GM12892 (cell line): ENCODE results near the gene MTHFD1L.
"Not testable (repeated sequence)": the region's sequence is repeated elsewhere in the genome, so short reads cannot be mapped to it uniquely, and the experiment has no call there.

ENCODE experiments used
- DNase-seq: peaks from one replicate; pipeline ENCODE4 v3.0.0; 2011; ENCODE audit not compliant: insufficient read length
- FAIRE-seq: peaks from 2 replicates; lab custom pipeline; 2011; peaks lifted over from hg19 to GRCh38; lab: Jason Lieb, UNC
- POLR2A ChIP-seq: IDR thresholded peaks from 2 replicates; pipeline ENCODE4 v1.6.1; 2011; ENCODE audit warnings: low read depth, low read length, control low read depth
- POLR2AphosphoS5 ChIP-seq: IDR thresholded peaks from 2 replicates; pipeline ENCODE4 v1.6.1; 2011; ENCODE audit warnings: low read depth, low read length, control low read depth
- TAF1 ChIP-seq: IDR thresholded peaks from 2 replicates; pipeline ENCODE4 v1.6.1; 2011; ENCODE audit warnings: low read depth, mild to moderate bottlenecking, control low read depth, low read length, borderline replicate concordance

The MTHFD1L gene

DNA sequence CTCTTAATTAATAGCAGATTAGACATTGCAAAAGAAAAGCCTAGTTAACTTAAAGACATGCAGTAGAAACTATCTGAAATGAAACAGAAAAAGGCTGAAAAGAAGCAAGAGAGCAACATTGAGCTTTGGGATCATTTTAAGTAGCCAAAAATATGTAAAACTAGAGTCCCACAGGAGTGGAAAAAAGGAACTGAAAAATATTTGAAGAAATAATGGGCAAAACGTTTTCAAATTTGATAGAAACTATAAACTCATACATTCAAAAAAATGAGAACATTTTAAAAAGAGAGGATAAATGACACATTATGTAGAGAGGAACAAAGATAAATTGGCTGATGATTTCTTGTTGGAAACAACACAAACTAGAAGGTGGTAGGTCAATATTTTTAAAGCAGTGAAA, 208.2 kb downstream of the MTHFD1L start:
- FAIRE-seq: no peak
- TF ChIP-seq POLR2AphosphoS5 (no peak), POLR2A (no peak), TAF1 (no peak)
- DNase-seq: no peak

DNA sequence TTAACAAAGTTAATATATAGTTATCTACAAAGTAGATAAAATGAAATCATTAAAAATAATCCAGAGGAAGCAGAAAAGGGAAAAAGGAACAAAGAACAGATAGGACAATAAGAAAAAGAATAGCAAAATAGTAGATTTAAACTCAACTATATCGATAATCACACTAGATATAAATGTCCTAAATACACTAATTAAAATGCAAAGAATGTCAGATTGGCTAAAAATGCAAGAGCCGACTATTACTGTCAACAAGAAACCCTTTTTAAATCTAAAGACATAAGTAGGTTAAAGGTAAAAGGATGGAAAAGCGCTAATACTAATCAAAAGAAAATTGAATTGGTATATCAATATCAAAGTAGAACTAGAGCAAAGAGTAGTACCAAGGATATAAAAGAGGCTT, 209.5 kb downstream of the MTHFD1L start:
- no peak for TF ChIP-seq POLR2A
- no peak for TF ChIP-seq POLR2AphosphoS5
- TF ChIP-seq TAF1: no peak
- no peak for DNase-seq
- no peak for FAIRE-seq

DNA sequence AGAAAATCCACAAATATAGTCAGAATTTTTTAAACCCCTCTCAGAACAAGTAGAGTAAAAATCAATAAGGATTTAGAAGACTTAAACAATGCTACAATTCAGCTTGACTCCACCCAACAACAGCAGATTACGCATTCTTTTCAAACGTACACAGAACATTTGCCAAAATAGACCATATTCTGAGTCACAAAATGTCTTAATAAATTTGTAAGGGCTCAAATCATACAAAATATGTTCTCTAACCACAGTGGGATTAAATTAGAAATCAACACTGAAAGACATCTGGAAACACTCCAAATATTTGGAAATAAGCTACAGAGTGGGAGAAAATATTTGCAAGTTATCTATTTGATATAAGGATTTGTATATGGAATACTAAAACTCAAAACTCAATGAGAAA, 210.0 kb downstream of the MTHFD1L start:
- DNase-seq (no peak), FAIRE-seq (no peak)

DNA sequence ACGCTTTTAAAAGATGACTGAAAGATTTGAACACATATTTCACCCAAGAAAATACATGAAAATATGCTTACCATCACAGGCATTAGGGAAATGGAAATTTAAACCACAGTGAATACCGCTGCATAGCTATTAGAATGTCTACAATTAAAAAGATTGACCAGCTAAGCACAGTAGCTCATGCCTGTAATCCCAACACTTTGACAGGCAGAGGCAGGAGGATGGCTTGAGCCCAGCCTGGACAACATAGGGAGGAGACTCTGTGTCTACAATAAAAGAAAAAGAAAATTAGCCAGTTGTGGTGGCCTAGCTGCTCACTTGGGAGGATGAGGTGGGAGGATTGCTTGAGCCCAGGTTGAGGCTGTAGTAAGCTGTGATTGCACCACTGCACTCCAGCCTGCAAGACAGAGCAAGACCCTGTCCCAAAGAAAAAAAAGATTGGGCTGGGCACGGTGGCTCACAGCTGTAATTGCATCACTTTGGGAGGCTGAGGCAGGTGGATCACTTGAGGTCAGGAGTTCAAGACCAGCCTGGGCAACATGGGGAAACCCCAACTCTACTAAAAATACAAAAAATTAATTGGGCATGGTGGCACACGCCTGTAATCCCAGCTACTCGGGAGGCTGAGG, 210.5 kb downstream of the MTHFD1L start:
- no peak for DNase-seq
- FAIRE-seq: no peak
- TF ChIP-seq POLR2AphosphoS5 (no peak), TAF1 (no peak), POLR2A (no peak)

More for the DNA sequence above, 210.0 kb downstream of the MTHFD1L start:
- TF ChIP-seq TAF1 (no peak), POLR2A (no peak), POLR2AphosphoS5 (no peak)

DNA sequence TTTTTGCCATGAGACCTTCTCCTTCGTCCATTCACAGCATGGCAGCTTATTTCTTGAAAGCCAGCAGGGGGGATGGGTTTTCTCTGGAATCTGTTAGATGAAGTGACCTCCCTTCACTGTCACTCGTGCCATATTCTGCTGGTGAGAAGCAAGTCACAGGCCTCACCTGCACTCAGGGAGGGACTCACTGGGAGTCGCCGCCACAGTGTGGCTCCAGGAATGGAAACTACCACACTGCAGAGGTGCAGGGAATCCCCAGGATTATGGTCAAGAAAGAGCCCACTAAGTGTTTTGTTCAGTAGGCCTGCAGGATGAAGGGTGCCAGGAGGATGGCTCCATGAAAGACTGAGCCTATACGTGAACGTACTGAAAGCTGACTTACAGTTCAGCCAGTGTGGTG, 213.2 kb downstream of the MTHFD1L start:
- no peak for FAIRE-seq
- DNase-seq: no peak
- TF ChIP-seq POLR2A (no peak), POLR2AphosphoS5 (no peak), TAF1 (no peak)

DNA sequence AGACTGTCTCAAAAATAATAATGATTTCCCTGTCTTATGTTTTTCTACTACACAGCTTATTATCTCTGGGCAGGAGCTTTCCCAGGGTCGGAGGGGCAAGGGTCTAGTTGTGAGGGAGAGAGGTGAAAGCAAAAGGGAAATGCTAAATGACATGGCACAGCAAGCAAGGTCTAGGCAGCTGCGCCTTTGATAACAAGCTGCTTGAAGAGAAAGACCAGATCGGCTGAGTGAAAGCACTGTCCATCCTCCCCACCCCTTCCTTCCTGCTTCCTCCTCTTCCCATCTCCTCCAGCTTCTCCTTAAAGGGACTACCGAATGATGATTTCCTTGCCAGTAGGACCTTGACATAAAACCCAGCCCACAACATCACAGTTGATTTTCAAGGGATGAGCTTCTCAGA, 216.2 kb downstream of the MTHFD1L start:
- FAIRE-seq (no peak), DNase-seq (no peak)
- TF ChIP-seq POLR2AphosphoS5 (no peak), POLR2A (no peak), TAF1 (no peak)

DNA sequence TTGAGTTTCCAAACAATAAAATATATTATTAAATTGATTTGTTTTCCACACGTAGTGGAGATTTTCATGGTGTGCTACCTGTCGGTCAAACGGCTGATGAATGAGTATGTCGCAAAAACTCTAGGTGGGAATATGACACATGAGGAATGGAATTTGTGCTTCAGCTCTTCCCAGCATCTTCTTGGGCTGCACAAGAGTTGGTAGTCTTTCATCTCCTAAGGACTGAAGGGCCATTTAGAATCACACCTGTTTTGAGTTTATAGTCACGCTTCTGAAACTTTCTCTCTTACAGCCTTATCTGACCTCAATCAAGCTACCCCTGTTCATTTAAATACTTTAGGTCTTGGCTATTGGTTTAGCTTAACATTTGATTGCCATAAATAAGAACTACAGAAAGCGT, 216.6 kb downstream of the MTHFD1L start:
- no peak for DNase-seq
- FAIRE-seq: no peak
- no peak for TF ChIP-seq POLR2A
- no peak for TF ChIP-seq POLR2AphosphoS5
- TF ChIP-seq TAF1: no peak

DNA sequence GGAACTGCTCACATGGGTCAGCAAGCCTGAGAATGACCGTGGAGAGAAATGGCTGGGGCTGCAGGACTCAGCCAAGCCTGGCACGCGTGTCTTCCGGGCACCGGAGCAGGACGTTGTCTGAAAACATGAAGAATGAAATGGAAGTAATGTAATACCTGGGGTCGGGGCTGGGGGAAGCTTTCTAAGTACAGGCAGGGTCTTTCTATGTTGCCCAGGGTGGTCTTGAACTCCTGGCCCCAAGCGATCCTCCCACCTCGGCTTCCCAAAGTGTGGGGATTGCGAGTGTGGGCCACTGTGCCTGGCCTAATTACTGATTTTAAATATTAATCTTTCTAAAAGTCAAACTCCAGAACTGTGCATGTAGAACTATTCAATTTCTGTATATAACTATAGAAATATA, 218.8 kb downstream of the MTHFD1L start:
- no peak for DNase-seq
- TF ChIP-seq POLR2A (no peak), TAF1 (no peak), POLR2AphosphoS5 (no peak)
- FAIRE-seq: no peak

DNA sequence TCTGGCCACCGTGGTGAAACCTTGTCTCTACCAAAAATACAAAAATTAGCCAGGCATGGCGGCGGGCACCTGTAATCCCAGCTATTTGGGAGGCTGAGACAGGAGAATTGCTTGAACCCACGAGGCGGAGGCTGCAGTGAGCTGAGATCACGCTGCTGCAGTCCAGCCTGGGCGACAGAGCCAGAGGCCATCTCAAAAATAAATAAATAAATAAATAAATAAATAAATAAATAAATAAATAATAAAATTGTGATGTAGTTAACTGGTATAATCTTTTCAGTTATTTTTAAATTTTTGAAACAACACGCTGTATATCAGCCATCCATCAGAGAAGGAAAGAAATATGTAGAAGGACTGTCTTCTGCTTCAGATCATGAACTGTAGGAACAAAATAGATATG, 221.6 kb downstream of the MTHFD1L start:
- FAIRE-seq, DNase-seq: not testable (repeated sequence)

DNA sequence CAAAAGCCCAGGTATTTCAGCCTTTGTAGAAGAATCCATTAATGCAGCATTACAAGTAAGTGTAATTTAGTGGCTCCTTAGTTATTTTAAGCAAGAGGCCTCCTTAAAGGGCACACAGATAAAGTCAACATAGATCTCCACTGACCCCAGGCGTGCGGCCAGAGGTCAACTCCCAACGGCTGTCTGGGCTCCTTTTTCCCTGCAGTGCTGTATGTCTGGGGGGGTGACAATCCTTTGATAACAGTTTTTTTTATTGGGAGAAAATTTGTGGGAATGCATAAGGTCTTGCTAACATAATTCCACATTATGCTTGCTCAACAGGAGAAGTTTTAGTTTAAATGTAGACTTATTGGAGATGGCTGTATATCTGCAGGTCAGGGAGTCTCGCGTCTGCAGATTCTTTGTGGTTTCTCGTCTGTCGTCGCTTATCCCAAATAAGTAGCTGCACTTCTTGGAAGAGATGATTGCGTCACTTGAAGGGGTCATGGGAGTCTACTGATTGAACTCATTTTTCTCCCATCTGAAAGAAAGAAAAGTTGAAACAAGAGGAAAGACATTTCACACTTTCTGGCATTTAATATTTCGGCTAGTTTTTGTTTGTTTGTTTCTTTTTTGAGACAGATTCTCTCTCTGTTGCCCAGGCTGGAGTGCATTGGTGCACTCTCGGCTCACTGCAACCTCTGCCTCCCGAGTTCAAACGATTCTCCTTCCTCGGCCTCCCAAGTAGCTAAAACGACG, 222.5 kb downstream of the MTHFD1L start:
- DNase-seq (no peak), FAIRE-seq (no peak)
- no peak for TF ChIP-seq TAF1

DNA sequence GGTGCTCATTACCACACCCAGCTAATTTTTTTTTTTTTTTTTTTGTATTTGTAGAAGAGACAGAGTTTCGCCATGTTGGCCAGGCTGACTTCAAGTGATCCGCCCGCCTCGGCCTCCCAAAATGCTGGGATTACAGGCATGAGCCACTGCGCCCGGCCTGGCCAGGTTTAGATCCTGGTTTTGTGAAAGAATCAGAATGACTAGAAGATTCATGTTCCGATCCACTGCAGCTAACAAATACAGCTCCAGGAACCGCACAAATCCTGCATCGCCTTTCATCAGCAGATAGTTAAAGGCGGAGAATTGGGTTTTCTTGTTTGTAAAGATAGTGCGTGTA, 223.1 kb downstream of the MTHFD1L start:
- TF ChIP-seq POLR2A (no peak), TAF1 (no peak), POLR2AphosphoS5 (no peak)
- FAIRE-seq (no peak), DNase-seq (no peak)

DNA sequence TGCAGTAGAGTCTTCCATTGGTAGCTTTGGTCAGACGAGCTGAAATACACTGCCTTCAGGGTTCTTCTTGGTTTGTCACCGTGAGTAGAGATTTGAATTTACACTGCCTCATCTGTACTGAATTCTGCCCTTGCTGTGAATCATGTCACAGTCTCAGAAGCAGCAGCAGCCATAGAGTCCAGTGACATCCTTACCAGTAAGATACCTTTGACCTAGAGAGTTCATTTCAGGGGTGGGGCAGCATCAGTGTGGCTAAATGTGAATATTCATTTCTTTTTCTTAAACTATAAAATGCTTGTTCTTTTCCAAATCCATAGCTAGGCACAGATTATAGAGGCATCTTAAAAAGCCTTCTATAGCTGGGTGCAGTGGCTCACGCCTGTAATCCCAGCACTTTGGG, 223.5 kb downstream of the MTHFD1L start:
- TF ChIP-seq POLR2AphosphoS5: no peak
- no peak for TF ChIP-seq POLR2A
- TF ChIP-seq TAF1: no peak
- no peak for FAIRE-seq
- DNase-seq: no peak

DNA sequence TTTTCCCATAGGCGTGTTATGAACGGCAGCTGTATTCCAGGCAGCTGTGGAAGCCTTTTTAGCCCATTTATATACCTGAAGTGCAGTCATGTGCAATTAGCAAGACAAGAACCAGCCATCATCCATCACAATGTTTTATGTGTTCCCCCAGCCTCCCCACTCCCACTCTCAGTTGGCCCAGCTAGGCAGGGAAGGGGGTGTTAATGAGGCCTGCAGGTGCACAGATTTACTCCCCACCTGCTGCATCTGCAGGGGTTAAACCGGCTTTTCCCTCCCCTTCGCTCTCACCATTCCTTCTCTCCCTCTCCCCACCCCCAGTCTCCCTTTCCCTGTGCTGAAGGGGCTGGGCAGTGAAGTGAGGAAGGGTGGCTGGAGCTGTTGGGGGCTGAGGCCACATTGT, 224.5 kb downstream of the MTHFD1L start:
- FAIRE-seq (no peak), DNase-seq (no peak)
- TF ChIP-seq TAF1 (no peak), POLR2AphosphoS5 (no peak), POLR2A (no peak)

DNA sequence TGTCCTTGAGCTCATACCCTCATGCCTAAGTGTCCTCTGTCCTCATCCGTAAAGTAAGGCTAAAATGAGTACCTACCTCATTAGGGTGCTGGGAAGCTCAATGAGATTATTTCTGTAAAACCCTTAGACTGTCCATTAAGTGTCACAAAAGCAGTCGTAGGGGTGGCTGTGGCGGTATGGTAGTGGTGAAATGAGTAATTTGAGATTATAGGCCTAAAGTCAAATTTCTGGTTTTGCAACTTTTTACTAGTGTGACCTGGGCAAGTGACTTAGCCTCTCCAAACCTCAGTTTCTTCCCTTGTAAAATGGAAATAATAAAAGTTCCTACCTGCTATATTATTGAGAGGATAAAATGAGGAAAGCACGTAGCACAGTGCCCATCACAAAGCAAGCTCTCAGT, 226.1 kb downstream of the MTHFD1L start:
- FAIRE-seq: no peak
- TF ChIP-seq POLR2AphosphoS5 (no peak), TAF1 (no peak), POLR2A (no peak)
- DNase-seq: no peak
